DMS53 (cell line): ENCODE results near the gene HES2.
"Not testable (repeated sequence)": the region's sequence is repeated elsewhere in the genome, so short reads cannot be mapped to it uniquely, and the experiment has no call there.

Experiments used
- DNase-seq: peaks from one replicate; lab custom pipeline; 2025; lab: John Stamatoyannopoulos, UW

The HES2 gene

GRCh38 chr1:6389971-6390370 lies 29.7 kb downstream of the HES2 start:
- no peak for DNase-seq

GRCh38 chr1:6386371-6386949 lies 33.3 kb downstream of the HES2 start:
- no peak for DNase-seq

GRCh38 chr1:6385488-6386191 lies 34.1 kb downstream of the HES2 start:
- DNase-seq = no peak

GRCh38 chr1:6384962-6385361 lies 34.8 kb downstream of the HES2 start:
- DNase-seq = no peak

GRCh38 chr1:6384135-6384534 lies 35.6 kb downstream of the HES2 start:
- no peak for DNase-seq

GRCh38 chr1:6380037-6380436 lies 39.7 kb downstream of the HES2 start:
- no peak for DNase-seq

GRCh38 chr1:6378096-6378746 lies 41.5 kb downstream of the HES2 start:
- peak; percentile 24 for DNase-seq

- peak; percentile 94 for DNase-seq
Measured at GRCh38 chr1:6373961-6374720, 45.6 kb downstream of the HES2 start.

GRCh38 chr1:6372236-6372635 lies 47.5 kb downstream of the HES2 start:
- DNase-seq = not testable (repeated sequence)

GRCh38 chr1:6370006-6370405 lies 49.7 kb downstream of the HES2 start:
- DNase-seq = no peak

GRCh38 chr1:6367381-6368012 lies 52.2 kb downstream of the HES2 start:
- no peak for DNase-seq

GRCh38 chr1:6365047-6365446 lies 54.7 kb downstream of the HES2 start:
- no peak for DNase-seq

- DNase-seq = peak; percentile 77
Measured at GRCh38 chr1:6363085-6363884, 56.4 kb downstream of the HES2 start.
